Left lung (tissue), 10 donors: Measurements from ENCODE around the gene PEX19. TPM values are rescaled to one million over a fixed set of nuclear protein-coding genes. Genes with fewer than 3 reads are reported as not detected.
A peak's percentile ranks its signal among the peaks of the same experiment; 100 is the strongest.

Experiments used
- ATAC-seq: fragments of 200-7000 bp; cut with Tn5 transposase; one replicate; pipeline ENCODE4 v1.9.1; 2020; ENCODE audit warnings: moderate library complexity
- DNase-seq, 4 donors: peaks; one replicate each; pipeline ENCODE4 v3.0.0-alpha.2; 2013 to 2020
- H3K27ac ChIP-seq, 2 donors: fragments of 200-600 bp; sonication (generic) in 1 of 2; one replicate each; pipeline versions ENCODE4 v1.5.0 to v1.8.0; 2020 to 2021
- H3K27me3 ChIP-seq, 2 donors: fragments of 200-600 bp; sonication (generic) in 1 of 2; one replicate each; pipeline versions ENCODE4 v1.5.0 to v1.8.0; 2020 to 2021
- H3K36me3 ChIP-seq, 2 donors: fragments of 200-600 bp; sonication (generic) in 1 of 2; one replicate each; pipeline versions ENCODE4 v1.5.0 to v1.8.0; 2020 to 2021
- H3K4me1 ChIP-seq, 2 donors: fragments of 200-600 bp; one replicate each; pipeline ENCODE4 v1.8.0; 2021
- H3K4me3 ChIP-seq, 2 donors: fragments of 200-600 bp; sonication (generic) in 1 of 2; one replicate each; pipeline versions ENCODE4 v1.5.0 to v1.8.0; 2020 to 2021; ENCODE audit warnings: mild to moderate bottlenecking in 1 of 2
- H3K9me3 ChIP-seq, 2 donors: fragments of 200-600 bp; sonication (generic) in 1 of 2; one replicate each; pipeline versions ENCODE4 v1.5.0 to v1.8.0; 2020 to 2021
- intact Hi-C, 2 donors: fragments of 100-400 bp; cut with DNase I; formaldehyde crosslinking; loops; one replicate each; pipeline versions ENCODE4 v1.11.2 to v1.14.2; 2022
- polyA plus RNA-seq, 6 donors: library from polyadenylated mRNA; unstranded; fragments of 120-200 nt; gene quantifications; one replicate each; pipeline ENCODE4 v1.2.1, GENCODE V29; 2013; ENCODE audit not compliant: insufficient read length in 6 of 6
- total RNA-seq, 2 donors: library from RNA; stranded (reverse); fragmentation: NEBNext Ultra II Directional; extraction: Animal tissue kit (Norgen Biotek cat#: 25700); gene quantifications; one replicate each; pipeline ENCODE4 v1.2.1, GENCODE V29; 2021
- TF ChIP-seq, protein P1 (sequence below), 2 donors: fragments of 200-600 bp; sonication (generic) in 1 of 2; IDR thresholded peaks; one replicate each; pipeline versions ENCODE4 v1.5.0 to v1.8.0; 2021; ENCODE audit warnings: antibody characterized with exemption in 2 of 2
- donor health status: DM: no; HTN: yes; CAD: no.
- donor health status: DM: no; HTN: no; CAD: no.

The PEX19 gene
- total and polyA plus RNA-seq, 8 donors: 42.9 to 76.0 (median 68.6) TPM

DNA sequence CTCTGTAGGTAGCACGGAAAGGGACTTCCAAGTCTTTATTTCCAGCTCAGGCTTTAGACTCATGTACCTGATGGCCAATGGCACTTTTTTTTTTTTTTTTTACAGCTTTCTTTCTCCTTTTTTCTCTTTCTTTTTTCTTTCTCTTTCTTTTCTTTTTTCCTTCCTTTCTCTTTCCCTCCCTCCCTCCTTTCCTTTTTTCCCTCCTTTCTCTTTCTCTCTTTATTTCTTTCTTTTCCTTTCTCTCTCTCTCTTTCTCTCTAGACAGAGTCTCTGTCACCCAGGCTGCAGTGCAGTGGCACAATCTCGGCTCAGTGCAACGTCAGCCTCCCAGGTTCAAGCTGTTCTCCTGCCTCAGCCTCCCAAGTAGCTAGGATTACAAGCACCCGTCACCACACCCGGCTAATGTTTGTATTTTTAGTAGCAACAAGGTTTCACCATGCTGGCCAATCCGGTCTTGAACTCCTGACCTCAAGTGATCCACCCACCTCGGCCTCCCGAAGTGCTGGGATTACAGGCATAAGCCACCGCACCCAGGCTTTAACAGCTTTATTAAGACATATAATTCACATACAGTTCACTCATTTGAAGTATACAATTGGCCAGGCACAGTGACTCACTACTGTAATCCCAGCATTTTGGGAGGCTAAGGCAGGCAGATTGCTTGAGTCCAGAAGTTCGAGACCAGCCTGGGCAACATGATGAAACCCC, 17.5 kb downstream of the PEX19 start:
- Histone ChIP-seq H3K36me3 (no peaks in the 10 kb centered on the region), H3K27ac (no peak overlapping the region), H3K9me3 (no peaks in the 10 kb centered on the region), H3K27me3 (no peaks in the 10 kb centered on the region), H3K4me1 (peaks cover 0 to 7% of the 10 kb centered on the region in 2 donors), H3K4me3 (no peak overlapping the region)
- intact Hi-C loops: no loop called here
- TF ChIP-seq, protein P1, sequence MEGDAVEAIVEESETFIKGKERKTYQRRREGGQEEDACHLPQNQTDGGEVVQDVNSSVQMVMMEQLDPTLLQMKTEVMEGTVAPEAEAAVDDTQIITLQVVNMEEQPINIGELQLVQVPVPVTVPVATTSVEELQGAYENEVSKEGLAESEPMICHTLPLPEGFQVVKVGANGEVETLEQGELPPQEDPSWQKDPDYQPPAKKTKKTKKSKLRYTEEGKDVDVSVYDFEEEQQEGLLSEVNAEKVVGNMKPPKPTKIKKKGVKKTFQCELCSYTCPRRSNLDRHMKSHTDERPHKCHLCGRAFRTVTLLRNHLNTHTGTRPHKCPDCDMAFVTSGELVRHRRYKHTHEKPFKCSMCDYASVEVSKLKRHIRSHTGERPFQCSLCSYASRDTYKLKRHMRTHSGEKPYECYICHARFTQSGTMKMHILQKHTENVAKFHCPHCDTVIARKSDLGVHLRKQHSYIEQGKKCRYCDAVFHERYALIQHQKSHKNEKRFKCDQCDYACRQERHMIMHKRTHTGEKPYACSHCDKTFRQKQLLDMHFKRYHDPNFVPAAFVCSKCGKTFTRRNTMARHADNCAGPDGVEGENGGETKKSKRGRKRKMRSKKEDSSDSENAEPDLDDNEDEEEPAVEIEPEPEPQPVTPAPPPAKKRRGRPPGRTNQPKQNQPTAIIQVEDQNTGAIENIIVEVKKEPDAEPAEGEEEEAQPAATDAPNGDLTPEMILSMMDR (IDR thresholded peaks at IDR 0.05): no peak
- ATAC-seq (no peak), DNase-seq (no peak)

DNA sequence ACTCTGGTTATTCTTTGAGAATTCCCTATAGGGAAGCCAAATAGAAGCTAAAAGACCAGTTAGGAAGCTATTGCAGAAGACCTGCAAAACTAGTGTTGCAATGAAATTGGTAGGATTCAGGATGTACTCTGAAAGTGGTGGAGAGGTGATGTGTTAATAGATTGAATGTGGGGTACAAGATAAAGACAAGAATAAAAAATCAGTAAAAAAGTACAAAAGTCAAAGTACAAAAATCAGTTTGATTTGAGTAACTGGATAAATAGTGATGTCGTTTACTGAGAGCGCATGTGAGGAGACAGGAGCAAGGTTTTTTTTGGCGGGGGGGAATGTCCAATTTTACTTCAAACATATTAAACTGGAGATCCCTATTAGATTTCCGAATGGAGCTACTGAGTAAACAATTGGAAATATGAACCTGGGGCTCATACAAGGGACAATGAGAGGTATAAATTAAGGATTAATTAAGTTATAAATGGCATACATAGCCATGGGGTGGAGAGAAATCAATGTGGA, 20.1 kb downstream of the PEX19 start:
- no peak overlapping the region for H3K27ac ChIP-seq
- DNase-seq: no peak
- no peak overlapping the region for H3K4me3 ChIP-seq
- H3K36me3 ChIP-seq: no peaks in the 10 kb centered on the region
- ATAC-seq: no peak
- no peaks in the 10 kb centered on the region for H3K27me3 ChIP-seq
- H3K9me3 ChIP-seq: no peaks in the 10 kb centered on the region
- intact Hi-C loops: no loop called here
- peaks cover 13 to 24% of the 10 kb centered on the region in 2 donors for H3K4me1 ChIP-seq
- TF ChIP-seq, protein P1 (IDR thresholded peaks at IDR 0.05): no peak

DNA sequence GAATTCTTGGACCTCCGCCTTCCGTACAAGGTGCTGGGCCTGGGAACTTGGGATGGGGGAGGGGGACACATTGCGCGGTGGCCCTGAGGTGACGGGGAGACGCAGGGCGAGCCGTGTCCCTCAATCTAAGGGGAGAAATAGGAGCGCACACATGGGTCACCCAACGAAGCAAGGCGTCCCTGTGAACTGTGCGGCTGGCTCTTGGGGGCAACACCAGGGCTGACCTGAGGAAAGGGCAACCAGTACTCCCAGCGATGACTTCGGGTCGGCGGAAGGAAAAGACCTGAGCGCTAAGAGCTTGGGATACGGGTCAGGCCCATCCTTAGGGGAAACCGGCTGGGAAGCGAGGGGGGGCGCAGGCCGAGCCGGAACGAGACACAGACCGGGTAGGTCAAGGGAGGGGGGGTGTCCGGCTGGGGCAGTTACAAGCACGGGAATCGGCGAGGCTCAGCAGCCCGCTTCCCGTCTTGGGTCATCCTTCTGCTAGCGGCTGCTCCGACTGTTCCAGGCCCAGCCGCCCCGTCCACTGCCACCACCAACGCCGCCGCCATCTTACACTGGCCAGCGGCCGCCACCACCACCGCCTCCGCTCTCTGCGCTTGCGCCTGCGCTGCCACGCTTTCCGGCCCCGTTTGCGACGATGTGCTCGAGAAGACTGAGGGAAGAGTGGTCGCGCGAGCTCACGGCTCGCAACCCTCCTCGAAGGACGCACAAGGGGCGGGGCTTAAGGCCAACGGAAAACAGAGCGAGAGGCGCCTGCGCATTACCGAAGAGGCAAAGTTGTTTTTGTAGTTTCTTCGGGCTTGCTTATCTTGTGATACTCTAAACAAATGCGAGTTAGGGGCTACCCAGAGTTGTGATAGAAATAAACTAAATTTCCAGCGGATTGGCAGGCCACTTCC, 22.8 kb downstream of the PEX19 start, which contains the start of gene DCAF8:
TSS of gene DCAF8 (minus strand) at position 657 of the 902 bp plus-strand sequence. CDS start 18,541 bp downstream, outside the sequence.
- intact Hi-C loops: no loop called here
- H3K27me3 ChIP-seq: no peaks in the 10 kb centered on the region
- peak within 1 kb of the TSS; percentile 94 to 97 for H3K27ac ChIP-seq
- TF ChIP-seq, protein P1 (IDR thresholded peaks at IDR 0.05): no peak
- DNase-seq: peak; percentile 98 to 99 (median 99)
- H3K4me3 ChIP-seq: peak within 1 kb of the TSS; percentile 68 to 69
- H3K9me3 ChIP-seq: no peaks in the 10 kb centered on the region
- ATAC-seq: peak; percentile 99
- peaks cover 13 to 49% of the 10 kb centered on the region in 2 donors for H3K4me1 ChIP-seq
- no peaks in the 10 kb centered on the region for H3K36me3 ChIP-seq

DNA sequence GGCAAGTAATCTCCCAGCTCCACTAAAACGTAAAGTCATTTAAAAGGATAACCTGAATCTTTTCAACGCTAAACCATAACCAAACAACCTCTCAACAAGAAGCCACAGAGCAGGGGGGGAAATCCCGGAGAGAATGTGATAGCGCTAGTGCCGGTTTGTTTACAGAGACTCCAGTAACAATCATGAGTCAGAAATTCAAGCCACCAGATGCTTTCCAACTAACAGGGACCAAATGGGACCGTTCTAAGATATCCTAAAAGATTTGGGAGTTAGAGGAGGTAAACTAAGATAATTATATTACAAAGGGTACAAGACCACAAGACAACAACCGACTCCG, 23.4 kb downstream of the PEX19 start:
- Histone ChIP-seq H3K36me3 (no peaks in the 10 kb centered on the region), H3K27ac (peak overlapping the region; percentile 94 to 97), H3K9me3 (no peaks in the 10 kb centered on the region), H3K4me1 (peaks cover 13 to 50% of the 10 kb centered on the region in 2 donors), H3K4me3 (peak overlapping the region; percentile 68 to 69), H3K27me3 (no peaks in the 10 kb centered on the region)
- intact Hi-C loops: no loop called here
- peak; percentile 63 for ATAC-seq
- peak in 2 of 4 donors; percentile 45 to 70 for DNase-seq
- TF ChIP-seq, protein P1 (IDR thresholded peaks at IDR 0.05): no peak
